Psoas muscle (tissue), 8 donors: ENCODE results near the gene NAPG. TPM values are rescaled to one million over a fixed set of nuclear protein-coding genes. Genes with fewer than 3 reads are reported as not detected.
"Not testable (repeated sequence)": the region's sequence is repeated elsewhere in the genome, so short reads cannot be mapped to it uniquely, and the experiment has no call there.

Experiments used
- ATAC-seq, 4 donors: fragments of 200-7000 bp; cut with Tn5 transposase; one replicate each; pipeline ENCODE4 v1.9.1; 2020; ENCODE audit warnings: moderate library complexity in 3 of 4, mild to moderate bottlenecking in 2 of 4
- DNase-seq, 2 donors: peaks; one replicate each; pipeline ENCODE4 v3.0.0-alpha.2; 2020
- H3K27ac ChIP-seq: fragments of 200-600 bp; one replicate; pipeline ENCODE4 v1.8.0; 2022
- H3K27me3 ChIP-seq, 3 donors: fragments of 200-600 bp in 1 of 3; one replicate each; pipeline versions ENCODE4 v1.6.1 to v1.8.0; 2013 to 2022; ENCODE audit warnings: low read length in 2 of 3, mild to moderate bottlenecking in 2 of 3, moderate library complexity in 1 of 3; ENCODE audit not compliant: insufficient read depth in 3 of 3
- H3K36me3 ChIP-seq, 2 donors: fragments of 200-600 bp in 1 of 2; one replicate each; pipeline versions ENCODE4 v1.6.1 to v1.8.0; 2013 to 2022; ENCODE audit warnings: low read depth in 1 of 2, mild to moderate bottlenecking in 1 of 2, moderate library complexity in 1 of 2; ENCODE audit not compliant: insufficient read depth in 1 of 2
- H3K4me1 ChIP-seq: fragments of 200-600 bp; one replicate; pipeline ENCODE4 v1.8.0; 2022
- H3K4me3 ChIP-seq: fragments of 200-600 bp; one replicate; pipeline ENCODE4 v1.8.0; 2022; ENCODE audit warnings: mild to moderate bottlenecking
- H3K9me3 ChIP-seq: fragments of 200-600 bp; one replicate; pipeline ENCODE4 v1.8.0; 2022
- CTCF ChIP-seq: fragments of 200-600 bp; IDR thresholded peaks from one replicate; pipeline ENCODE4 v1.8.0; 2022; ENCODE audit warnings: antibody characterized with exemption
- WGBS, 3 donors: extraction: QIAGEN DNeasy Blood & Tissue Kit; methylation state at CpG; one replicate each; pipeline versions ENCODE4 v1.1.6 to v1.1.7; 2013; 5-methylcytosine and 5-hydroxymethylcytosine counted together
- intact Hi-C, 2 donors: fragments of 100-400 bp; cut with DNase I; formaldehyde crosslinking; loops; one replicate each; pipeline versions ENCODE4 v1.11.0 to v1.14.2; 2022
- polyA plus RNA-seq, 3 donors: library from polyadenylated mRNA; stranded (reverse); fragments of 200-250 nt; gene quantifications; one replicate each; pipeline ENCODE4 v1.2.3, GENCODE V29; 2013
- total RNA-seq, 4 donors: library from RNA; stranded (reverse); fragmentation: NEBNext Ultra II Directional in 2 of 4; extraction: Animal tissue kit (Norgen Biotek cat#: 25700) in 2 of 4; gene quantifications; one replicate each; pipeline versions ENCODE4 v1.2.1 to v1.2.4, GENCODE V29; 2021 to 2023
- donor health status: healthy with polysubstance abuse.
- donor health status: DM: no; HTN: no; CAD: no; lungs with moderate emphysema.
- donor health status: Bipolar disorder and iron deficiency.
- donor health status: healthy.
- donor health status: DM: yes; HTN: yes; CAD: no.
- donor health status: DM: no; HTN: no; CAD: no.
- donor health status: DM: no; HTN: no; CAD: no.
- donor health status: DM: yes; HTN: yes; CAD: no.

The NAPG gene
- total and polyA plus RNA-seq, 7 donors: 10.7 to 38.7 (median 22.1) TPM

DNA sequence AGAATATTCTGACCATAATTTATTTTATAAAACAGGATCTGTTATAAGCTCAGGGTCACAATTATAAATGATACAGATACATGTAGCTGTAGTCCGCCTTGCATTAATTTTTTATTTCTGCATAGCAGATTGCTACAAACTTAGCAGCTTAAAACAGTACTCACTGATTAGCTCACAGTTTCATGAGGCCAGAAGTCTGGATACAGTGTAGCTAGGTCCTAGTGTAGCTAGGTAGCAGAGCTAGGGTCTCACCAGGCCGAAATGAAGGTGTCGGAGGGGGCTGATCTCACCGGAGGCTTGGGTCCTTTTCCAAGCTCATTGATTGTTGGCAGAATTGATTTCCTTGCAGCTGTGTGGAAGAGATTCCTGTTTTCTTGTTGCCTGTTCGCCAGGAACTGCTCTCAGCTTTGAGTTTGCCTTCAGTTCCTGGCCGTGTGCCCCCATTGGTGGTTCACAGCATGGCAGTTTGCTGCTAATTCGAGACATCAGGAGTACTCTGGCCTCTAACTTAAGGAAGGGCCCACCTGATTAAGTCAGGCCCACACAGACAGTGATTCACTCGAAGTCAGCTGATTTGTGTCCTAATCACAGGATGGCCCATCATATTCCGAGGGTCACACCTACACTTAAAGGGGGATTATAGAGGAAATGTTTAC is 18.4 kb downstream of the NAPG start:
- DNase-seq: no peak
- no peak overlapping the region for H3K27ac ChIP-seq
- H3K27me3 ChIP-seq: no peaks in the 10 kb centered on the region
- peaks cover 19 to 100% of the 10 kb centered on the region in 2 donors for H3K36me3 ChIP-seq
- H3K4me1 ChIP-seq: no peaks in the 10 kb centered on the region
- TF ChIP-seq CTCF: no peak
- H3K4me3 ChIP-seq: no peak overlapping the region
- H3K9me3 ChIP-seq: no peaks in the 10 kb centered on the region
- ATAC-seq: no peak
- 84 to 86% (median 84%) methylated on average over 9 of the region's 9 CpGs for WGBS, 3 donors
- intact Hi-C loops: no loop called here

DNA sequence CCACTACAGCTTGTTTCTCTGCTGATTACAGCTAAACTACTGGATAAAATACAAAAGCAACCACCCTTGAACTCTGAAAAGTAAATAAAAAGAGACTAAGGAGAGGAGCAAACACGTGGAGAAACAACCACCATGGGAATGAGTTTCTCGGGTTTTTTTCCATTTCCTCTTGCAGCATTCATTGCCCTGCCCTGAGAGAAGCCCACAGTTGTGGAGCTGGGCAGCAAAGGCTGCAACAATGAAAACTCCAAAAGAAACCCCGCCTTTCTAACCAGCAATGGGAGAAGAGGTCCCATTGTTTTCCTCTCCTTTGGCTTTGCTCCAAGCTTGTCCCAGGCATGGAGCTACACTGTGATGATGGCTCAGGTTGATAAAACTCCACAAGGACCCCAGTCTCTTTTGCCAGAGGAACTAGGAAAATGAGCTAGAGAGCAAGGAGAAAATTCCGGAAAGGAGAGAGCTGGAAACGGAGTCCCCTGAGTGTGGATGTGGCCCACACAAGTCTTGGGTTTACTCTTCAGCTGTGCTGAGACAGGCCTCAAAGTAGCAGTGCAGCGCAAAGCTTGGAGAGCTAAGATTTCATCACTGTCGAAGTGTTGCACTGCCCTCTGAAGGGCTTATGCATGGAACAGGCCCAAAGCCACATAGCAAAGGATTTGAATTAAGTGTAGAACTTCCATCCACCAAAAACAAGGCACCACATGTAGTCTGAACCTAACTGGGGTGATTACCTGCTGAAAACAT is 20.9 kb downstream of the NAPG start:
- H3K4me1 ChIP-seq: no peaks in the 10 kb centered on the region
- 72% methylated on average over 7 of the region's 7 CpGs for WGBS, 3 donors
- TF ChIP-seq CTCF: no peak
- no peak overlapping the region for H3K4me3 ChIP-seq
- no peak overlapping the region for H3K27ac ChIP-seq
- H3K27me3 ChIP-seq: no peaks in the 10 kb centered on the region
- intact Hi-C loops: no loop called here
- no peak for ATAC-seq
- H3K9me3 ChIP-seq: no peaks in the 10 kb centered on the region
- peaks cover 14 to 100% of the 10 kb centered on the region in 2 donors for H3K36me3 ChIP-seq
- DNase-seq: no peak

DNA sequence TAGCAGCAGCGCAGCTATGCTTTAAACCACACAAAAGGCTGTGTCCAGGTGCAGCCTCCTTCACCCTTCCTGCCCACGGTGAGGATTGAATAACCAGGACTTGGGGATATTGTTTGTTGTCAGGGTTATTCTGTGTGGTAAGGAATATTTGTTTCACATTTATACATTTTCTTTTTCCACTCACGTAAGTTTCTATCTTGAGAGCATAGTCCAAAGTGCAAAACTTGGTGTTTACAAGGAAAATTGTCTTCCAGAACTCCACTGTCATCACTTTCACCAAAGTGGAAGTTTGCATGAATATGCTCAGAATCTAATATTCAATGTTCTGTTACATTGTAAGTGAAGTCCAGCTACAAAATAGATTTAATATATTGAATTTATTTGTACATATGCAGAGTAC is 26.4 kb downstream of the NAPG start:
- DNase-seq (no peak), ATAC-seq (no peak)
- Histone ChIP-seq H3K4me1 (no peaks in the 10 kb centered on the region), H3K27me3 (no peaks in the 10 kb centered on the region), H3K4me3 (no peak overlapping the region), H3K36me3 (peaks cover 13 to 100% of the 10 kb centered on the region in 2 donors), H3K27ac (no peak overlapping the region), H3K9me3 (no peaks in the 10 kb centered on the region)
- intact Hi-C loops: no loop called here
- WGBS, 3 donors: 86 to 91% (median 88%) methylated on average over 3 of the region's 3 CpGs
- no peak for TF ChIP-seq CTCF

DNA sequence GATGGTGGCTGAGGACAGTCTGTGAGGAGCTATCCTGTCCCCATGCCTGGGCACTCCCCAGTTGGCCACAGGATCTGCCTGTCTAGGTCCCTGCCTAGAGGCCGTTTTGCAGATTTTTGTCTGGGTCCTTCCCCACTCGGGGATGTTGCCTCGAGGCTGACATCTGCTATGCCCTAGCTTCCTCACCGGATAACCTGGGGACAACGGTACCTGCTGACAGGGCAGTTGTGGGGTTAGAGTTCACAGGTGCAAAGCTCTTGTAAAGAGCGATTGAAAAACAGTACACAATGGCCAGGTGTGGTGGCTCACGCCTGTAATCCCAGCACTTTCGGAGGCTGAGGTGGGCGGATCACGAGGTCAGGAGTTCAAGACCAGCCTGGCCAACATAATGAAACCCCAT is 30.4 kb downstream of the NAPG start:
- intact Hi-C loops: loop anchor here in 1 of 2 donors (5.0 kb wide), 1 partner anchor 601 kb away; no protein-coding TSS in a partner anchor
- H3K36me3 ChIP-seq: peaks cover 6 to 67% of the 10 kb centered on the region in 2 donors
- not testable (repeated sequence) for H3K4me1 ChIP-seq, H3K27ac ChIP-seq, H3K4me3 ChIP-seq, H3K9me3 ChIP-seq, DNase-seq, H3K27me3 ChIP-seq, ATAC-seq
- WGBS, 3 donors: 91 to 96% (median 95%) methylated on average over 10 of the region's 10 CpGs

DNA sequence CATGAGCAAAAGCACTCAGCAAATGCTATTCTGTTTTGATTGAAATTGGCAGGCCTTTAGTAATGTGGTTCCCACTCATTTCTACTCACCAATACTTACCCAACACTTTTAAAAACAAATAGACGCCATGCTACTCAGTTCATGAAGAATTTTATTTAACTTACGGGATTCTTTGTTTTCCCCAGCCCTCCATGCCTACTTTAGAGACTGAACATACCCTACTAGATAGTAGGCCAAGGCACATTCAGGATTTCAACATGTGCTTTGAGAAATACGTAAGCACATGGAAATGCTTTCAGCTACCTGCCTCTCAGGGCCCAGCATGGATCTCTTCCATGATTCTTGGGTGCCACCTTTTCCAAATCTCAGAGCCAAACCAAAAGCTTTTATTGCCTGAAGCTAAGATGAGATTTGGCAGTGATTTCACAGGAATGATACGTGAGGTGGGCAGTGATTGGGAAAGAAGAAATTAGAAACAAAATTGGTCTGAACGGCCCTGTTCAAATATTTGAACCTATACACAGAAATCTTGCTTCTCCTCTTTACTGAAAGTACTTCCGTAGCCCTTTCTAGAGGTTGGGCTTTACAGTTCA is 31.4 kb downstream of the NAPG start:
- no peak overlapping the region for H3K27ac ChIP-seq
- no peak for TF ChIP-seq CTCF
- ATAC-seq: no peak
- H3K36me3 ChIP-seq: peaks cover 6 to 58% of the 10 kb centered on the region in 2 donors
- no peak overlapping the region for H3K4me3 ChIP-seq
- no peaks in the 10 kb centered on the region for H3K27me3 ChIP-seq
- H3K9me3 ChIP-seq: no peaks in the 10 kb centered on the region
- intact Hi-C loops: loop anchor here in 1 of 2 donors (5.0 kb wide), 1 partner anchor 600 kb away; no protein-coding TSS in a partner anchor
- no peak for DNase-seq
- WGBS, 3 donors: 92 to 97% (median 94%) methylated on average over 6 of the region's 6 CpGs
- H3K4me1 ChIP-seq: no peaks in the 10 kb centered on the region
